NCI-H2227 (cell line): Measurements from ENCODE around the gene HAUS1.

ENCODE experiments used
- DNase-seq: peaks from one replicate; lab custom pipeline; 2025; ENCODE audit not compliant: unreplicated experiment; lab: John Stamatoyannopoulos, UW

HAUS1 gene

GRCh38 chr18:46104128-46104911 is at the start of gene HAUS1:
TSS of gene HAUS1 (plus strand) at chr18:46104385. CDS start at chr18:46104412, 27 bp downstream.
- DNase-seq, result peak; percentile 98

GRCh38 chr18:46054956-46055837 is 49.0 kb upstream of the HAUS1 start:
- no peak for DNase-seq

- no peak for DNase-seq
Observed at GRCh38 chr18:46055838-46056230, 48.4 kb upstream of the HAUS1 start.

- no peak for DNase-seq
Observed at GRCh38 chr18:46060359-46060841, 43.8 kb upstream of the HAUS1 start.

GRCh38 chr18:46061387-46061786 is 42.8 kb upstream of the HAUS1 start:
- no peak for DNase-seq

- DNase-seq, result no peak
Observed at GRCh38 chr18:46061796-46062195, 42.4 kb upstream of the HAUS1 start.

GRCh38 chr18:46062781-46063180 is 41.4 kb upstream of the HAUS1 start:
- no peak for DNase-seq

- DNase-seq, result no peak
Observed at GRCh38 chr18:46067438-46068007, 36.7 kb upstream of the HAUS1 start.

- DNase-seq, result no peak
Observed at GRCh38 chr18:46068763-46069162, 35.4 kb upstream of the HAUS1 start.

GRCh38 chr18:46069524-46069923 is 34.7 kb upstream of the HAUS1 start:
- no peak for DNase-seq

- no peak for DNase-seq
Observed at GRCh38 chr18:46070232-46070631, 34.0 kb upstream of the HAUS1 start.

GRCh38 chr18:46070815-46071652 is 33.2 kb upstream of the HAUS1 start:
- no peak for DNase-seq

GRCh38 chr18:46071653-46072375 is 32.4 kb upstream of the HAUS1 start, which contains the start of gene PSTPIP2:
TSS of gene PSTPIP2 (minus strand) at chr18:46072260. CDS start at chr18:46072188, 72 bp downstream.
- DNase-seq, result peak; percentile 62

GRCh38 chr18:46072376-46072867 is 31.8 kb upstream of the HAUS1 start:
- DNase-seq, result no peak

- DNase-seq, result no peak
Observed at GRCh38 chr18:46072959-46073358, 31.2 kb upstream of the HAUS1 start.

- peak; percentile 81 for DNase-seq
Observed at GRCh38 chr18:46073474-46074331, 30.5 kb upstream of the HAUS1 start.

- DNase-seq, result no peak
Observed at GRCh38 chr18:46079336-46079735, 24.8 kb upstream of the HAUS1 start.

- no peak for DNase-seq
Observed at GRCh38 chr18:46080156-46080555, 24.0 kb upstream of the HAUS1 start.

GRCh38 chr18:46084431-46084830 is 19.8 kb upstream of the HAUS1 start:
- DNase-seq, result no peak
